Germinal center (tissue), 1 donor: ENCODE results near the gene PDSS2.

Experiments used
- DNase-seq: peaks from one replicate; pipeline ENCODE4 v3.0.0; 2012; ENCODE audit warnings: mixed read lengths, low spot score

The PDSS2 gene

DNA sequence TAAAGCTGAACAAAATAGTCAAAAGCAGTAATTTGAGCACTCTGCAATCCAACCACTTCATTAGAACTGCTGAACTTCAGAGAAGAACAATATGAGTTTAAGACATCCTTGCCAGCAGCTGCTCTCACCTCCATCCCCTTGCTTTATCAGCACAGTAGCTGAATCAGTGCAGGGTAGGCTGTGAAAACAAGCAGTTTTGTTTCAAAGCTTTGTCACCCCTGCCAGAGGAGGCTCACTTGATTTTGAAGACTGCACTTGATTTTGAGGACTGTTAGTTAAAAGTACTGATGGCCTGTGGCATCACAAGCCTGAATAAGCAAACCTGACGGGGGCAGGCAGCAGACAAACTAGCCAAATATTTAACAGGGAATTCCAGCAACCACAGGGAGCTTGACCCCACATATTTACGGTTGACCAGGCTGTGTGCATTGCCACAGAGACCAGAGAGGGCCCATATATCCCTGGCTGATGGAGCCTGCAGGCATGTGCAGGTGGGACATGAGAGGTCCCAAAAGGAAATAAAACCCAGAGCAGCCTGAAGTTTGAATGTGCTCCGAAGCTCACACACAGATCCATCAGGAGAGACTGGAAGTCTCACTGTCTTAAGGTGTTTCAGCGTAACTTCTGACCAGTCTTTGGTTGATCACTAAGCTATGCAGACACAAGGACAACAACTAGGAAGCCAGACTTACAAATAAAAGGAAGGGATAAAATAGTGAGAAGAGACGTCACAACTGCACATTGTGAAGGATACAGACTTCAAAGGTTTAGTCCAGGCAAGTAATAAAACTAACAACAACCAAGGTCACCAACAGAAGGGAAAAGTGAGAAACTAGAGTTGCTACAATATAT, 97.4 kb downstream of the PDSS2 start:
- DNase-seq: no peak

GRCh38 chr6:107360476-107360875, 98.9 kb downstream of the PDSS2 start:
- no peak for DNase-seq

GRCh38 chr6:107357842-107358241, 101.5 kb downstream of the PDSS2 start:
- DNase-seq: no peak

- DNase-seq: no peak
Measured at GRCh38 chr6:107357031-107357430, 102.3 kb downstream of the PDSS2 start.

- DNase-seq: no peak
Measured at GRCh38 chr6:107355659-107356058, 103.7 kb downstream of the PDSS2 start.

- DNase-seq: no peak
Measured at GRCh38 chr6:107354451-107354850, 104.9 kb downstream of the PDSS2 start.

DNA sequence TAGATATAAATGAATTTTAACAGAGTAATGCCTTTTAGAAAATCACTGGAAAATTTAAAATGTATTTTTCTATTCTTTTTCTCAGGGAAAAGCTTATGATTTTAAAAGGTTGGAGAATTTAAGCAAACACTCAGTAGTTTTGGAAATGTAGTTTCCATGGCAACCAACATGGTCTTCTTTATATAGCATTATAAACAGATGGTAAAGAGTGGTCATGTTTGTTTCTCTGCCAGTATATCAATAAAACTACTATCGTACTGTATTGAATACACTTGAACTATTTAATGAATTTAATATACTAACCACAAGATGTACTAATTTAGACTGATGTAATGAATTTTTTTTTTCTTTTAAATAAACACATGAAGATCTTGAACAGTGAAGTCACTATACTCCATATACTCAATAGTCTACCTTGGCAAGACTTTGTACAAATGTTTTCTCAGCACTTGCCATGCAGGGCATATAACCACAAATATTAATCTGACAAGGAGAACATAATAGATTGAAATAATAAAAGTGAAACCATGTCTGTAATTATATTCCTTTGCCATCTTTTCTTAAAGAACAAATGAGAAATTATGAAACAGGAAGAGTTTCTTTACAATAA, 105.5 kb downstream of the PDSS2 start:
- no peak for DNase-seq

GRCh38 chr6:107348224-107348623, 111.1 kb downstream of the PDSS2 start:
- DNase-seq: no peak

GRCh38 chr6:107345393-107345792, 114.0 kb downstream of the PDSS2 start:
- DNase-seq: no peak

DNA sequence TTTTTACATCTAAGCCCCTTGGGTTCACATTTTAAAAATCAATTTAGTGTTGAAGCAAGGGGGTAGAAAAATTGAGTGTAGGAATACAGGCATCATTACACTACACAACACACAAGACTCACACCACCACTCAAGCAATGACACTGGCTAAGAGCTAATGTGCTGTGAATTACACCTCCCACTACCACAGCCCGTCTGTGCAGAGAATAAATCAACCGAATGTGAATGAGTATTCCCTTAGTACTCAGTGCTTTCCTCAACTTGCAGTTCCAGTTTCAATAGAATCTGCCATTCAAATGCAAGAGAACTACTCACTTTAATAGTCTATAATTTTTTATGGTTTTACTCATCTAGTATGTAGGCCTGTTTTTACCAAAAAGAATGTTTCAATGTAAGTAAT, 114.4 kb downstream of the PDSS2 start:
- DNase-seq: no peak

GRCh38 chr6:107344383-107344782, 115.0 kb downstream of the PDSS2 start:
- DNase-seq: no peak

DNA sequence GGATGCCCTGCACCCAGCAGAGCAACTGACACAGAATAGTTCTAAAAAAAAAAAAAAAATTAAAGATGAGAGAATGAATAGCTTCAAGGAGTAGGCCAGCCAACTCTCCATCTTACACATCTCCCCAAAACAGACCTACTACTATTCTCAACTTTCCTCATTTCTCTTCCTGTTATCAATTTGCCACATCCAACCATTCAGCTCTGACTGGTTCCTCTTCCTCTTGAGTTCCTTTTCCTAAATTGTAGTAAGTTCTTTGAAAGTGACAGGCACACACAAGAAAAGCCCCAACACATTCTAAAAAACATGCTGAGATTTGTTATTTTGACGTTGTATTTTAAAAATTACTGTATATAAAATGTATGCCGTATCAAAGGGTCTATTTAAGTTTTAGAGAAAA, 117.2 kb downstream of the PDSS2 start:
- no peak for DNase-seq

GRCh38 chr6:107340881-107341280, 118.5 kb downstream of the PDSS2 start:
- DNase-seq: no peak

GRCh38 chr6:107337191-107337741, 122.1 kb downstream of the PDSS2 start:
- DNase-seq: no peak

DNA sequence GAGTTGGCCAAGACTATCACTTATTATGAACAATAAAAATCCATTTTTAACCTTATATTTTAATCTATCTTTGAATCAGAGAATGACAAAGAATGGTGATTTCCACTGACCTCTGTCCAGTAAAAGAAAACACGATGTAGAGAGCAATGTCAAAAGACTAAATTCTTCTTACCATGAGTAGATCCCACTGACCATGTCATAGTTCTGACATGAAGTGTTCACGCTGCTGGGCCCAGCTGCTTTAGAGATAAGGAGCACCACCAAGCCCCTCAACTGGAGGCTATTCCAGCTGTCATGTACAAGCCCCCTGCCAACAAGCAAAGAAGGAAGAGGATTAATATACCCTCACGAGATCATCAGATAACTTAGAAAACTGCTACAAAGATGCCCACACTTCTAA, 125.3 kb downstream of the PDSS2 start:
- no peak for DNase-seq

DNA sequence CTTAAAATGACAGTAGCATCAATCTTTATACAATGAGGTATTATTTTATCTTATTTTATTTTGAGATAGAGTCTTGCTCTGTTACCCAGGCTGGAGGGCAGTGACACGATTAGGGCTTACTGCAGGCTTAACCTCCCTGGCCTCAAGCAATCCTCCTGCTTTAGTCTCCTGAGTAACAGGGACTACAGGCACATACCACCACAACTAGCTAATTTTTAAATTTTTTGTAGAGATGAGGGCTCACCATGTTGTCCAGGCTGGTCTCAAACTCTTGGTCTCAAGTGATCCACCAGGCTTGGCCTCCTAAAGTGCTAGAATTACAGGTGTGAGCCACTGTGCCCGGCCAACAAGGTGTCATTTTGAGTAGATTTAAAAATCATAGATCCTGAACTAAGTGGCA, 125.9 kb downstream of the PDSS2 start:
- no peak for DNase-seq

- DNase-seq: no peak
Measured at GRCh38 chr6:107331409-107332386, 127.7 kb downstream of the PDSS2 start.

GRCh38 chr6:107330168-107330567, 129.2 kb downstream of the PDSS2 start:
- peak; percentile 62 for DNase-seq

DNA sequence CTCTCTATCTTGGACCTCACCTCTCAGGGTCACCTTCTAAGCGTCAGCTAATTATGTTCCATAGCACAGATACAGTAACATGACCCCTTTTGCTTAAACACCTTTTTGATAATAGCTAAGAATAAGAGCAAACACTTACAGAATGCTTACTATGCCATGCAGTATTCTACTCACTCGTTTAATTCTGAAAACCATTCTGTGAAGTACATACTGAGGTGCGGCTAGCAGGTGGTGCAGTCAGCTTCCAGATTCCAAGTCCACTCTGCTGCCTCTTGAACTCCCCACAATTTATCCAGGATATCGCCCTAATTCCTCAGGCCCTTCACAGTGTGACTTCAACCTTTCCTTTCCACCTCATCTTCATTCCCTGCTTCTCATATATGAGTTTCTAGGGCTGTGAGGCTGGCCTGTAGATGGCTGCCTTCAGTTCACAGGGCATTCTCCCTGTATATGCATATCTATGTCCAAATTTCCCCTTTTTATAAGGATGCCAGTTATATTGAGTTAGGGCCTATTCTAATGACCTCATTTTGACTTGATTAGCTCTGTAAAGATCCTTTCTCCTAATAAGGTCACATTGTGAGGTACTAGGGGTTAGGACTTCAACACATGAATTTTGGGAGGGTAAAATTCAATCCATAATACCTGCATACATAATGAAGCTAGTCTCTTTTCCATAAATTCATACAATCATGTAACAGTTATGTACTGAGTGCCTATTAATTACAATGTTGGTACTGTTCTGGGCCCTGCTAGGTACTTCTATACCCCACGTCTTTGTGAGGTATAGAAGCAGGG, 130.1 kb downstream of the PDSS2 start:
- no peak for DNase-seq

- DNase-seq: no peak
Measured at GRCh38 chr6:107328081-107328480, 131.3 kb downstream of the PDSS2 start.

DNA sequence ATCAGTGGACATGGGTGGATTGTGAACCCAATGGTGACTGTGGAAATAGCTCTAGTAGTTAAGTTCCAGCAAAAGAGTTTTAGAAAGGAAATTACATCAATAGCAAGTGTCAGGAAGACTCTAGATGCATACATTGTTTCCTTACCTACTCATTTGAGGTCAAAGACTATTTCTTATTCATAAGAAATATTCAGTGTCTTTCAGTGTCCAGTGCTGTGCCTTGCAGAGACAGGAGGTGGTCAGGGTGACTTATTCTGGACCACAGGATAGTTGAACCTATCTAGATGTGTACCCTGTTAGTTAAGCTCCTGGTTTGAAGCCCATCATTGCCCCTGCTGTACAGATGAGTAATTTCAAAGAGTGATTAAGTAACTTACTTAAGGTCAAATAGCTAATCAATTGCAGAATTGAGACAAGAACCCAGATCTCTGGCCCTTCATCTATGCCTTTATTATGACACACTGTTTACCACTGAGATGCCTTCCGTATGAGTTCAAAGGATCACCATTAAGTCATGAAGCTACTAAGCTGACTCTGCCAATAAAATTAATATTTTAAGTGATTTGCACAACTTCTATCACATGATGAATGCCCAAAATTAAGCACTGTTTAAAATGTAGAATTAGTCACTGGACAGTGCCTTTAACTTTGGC, 136.1 kb downstream of the PDSS2 start:
- no peak for DNase-seq
